H9 (cell line): ENCODE measurements around the gene NEK7. TPM values are rescaled to one million over a fixed set of nuclear protein-coding genes. Genes with fewer than 3 reads are reported as not detected.

ENCODE experiments used
- DNase-seq: peaks from one replicate; pipeline ENCODE4 v3.0.0-alpha.2; 2017
- H2AFZ ChIP-seq: one replicate; pipeline ENCODE4 v1.6.1; 2013; ENCODE audit warnings: mild to moderate bottlenecking, low read length, control low read depth, moderate library complexity
- H2AK5ac ChIP-seq: 2 replicates; pipeline ENCODE4 v1.6.1; 2013; ENCODE audit warnings: low read length, control low read depth, mixed read lengths; ENCODE audit not compliant: insufficient read length
- H2BK120ac ChIP-seq: one replicate; pipeline ENCODE4 v1.6.1; 2013; ENCODE audit warnings: low read depth, mild to moderate bottlenecking, low read length, control low read depth, inconsistent platforms; ENCODE audit not compliant: poor library complexity, severe bottlenecking
- H2BK12ac ChIP-seq: 2 replicates; pipeline ENCODE4 v1.6.1; 2013; ENCODE audit warnings: low read length, control low read depth, mixed read lengths, low read depth; ENCODE audit not compliant: insufficient read length
- H2BK15ac ChIP-seq: 2 replicates; pipeline ENCODE4 v1.6.1; 2013; ENCODE audit warnings: low read depth, low read length, control low read depth
- H2BK20ac ChIP-seq: one replicate; pipeline ENCODE4 v1.6.1; 2013; ENCODE audit warnings: low read depth, mild to moderate bottlenecking, low read length, control low read depth, inconsistent platforms; ENCODE audit not compliant: poor library complexity, severe bottlenecking
- H2BK5ac ChIP-seq: 2 replicates; pipeline ENCODE4 v1.6.1; 2013; ENCODE audit warnings: low read length, control low read depth, mixed read lengths; ENCODE audit not compliant: insufficient read length
- H3K14ac ChIP-seq: 2 replicates; pipeline ENCODE4 v1.6.1; 2013; ENCODE audit warnings: low read length, control low read depth; ENCODE audit not compliant: insufficient read depth
- H3K18ac ChIP-seq: 2 replicates; pipeline ENCODE4 v1.6.1; 2013; ENCODE audit warnings: low read depth, mild to moderate bottlenecking, mixed read lengths, low read length, control low read depth; ENCODE audit not compliant: insufficient read length
- H3K23ac ChIP-seq: 2 replicates; pipeline ENCODE4 v1.6.1; 2013; ENCODE audit warnings: low read length, control low read depth, mixed read lengths, low read depth; ENCODE audit not compliant: insufficient read length
- H3K23me2 ChIP-seq: 2 replicates; pipeline ENCODE4 v1.6.1; 2013; ENCODE audit warnings: low read depth, mild to moderate bottlenecking, mixed read lengths, low read length, control low read depth; ENCODE audit not compliant: insufficient read length, poor library complexity, severe bottlenecking
- H3K27ac ChIP-seq: 2 replicates; pipeline ENCODE4 v1.5.1; 2013; ENCODE audit warnings: low read length, control low read depth, mixed read lengths, low read depth; ENCODE audit not compliant: insufficient read length
- H3K27me3 ChIP-seq: 2 replicates; pipeline ENCODE4 v1.6.1; 2013; ENCODE audit warnings: low read length, control low read depth, inconsistent platforms; ENCODE audit not compliant: insufficient read depth
- H3K4ac ChIP-seq: 2 replicates; pipeline ENCODE4 v1.6.1; 2013; ENCODE audit warnings: low read depth, mild to moderate bottlenecking, control low read depth, inconsistent platforms, low read length, moderate library complexity
- H3K4me1 ChIP-seq: 2 replicates; pipeline ENCODE4 v1.6.1; 2013; ENCODE audit warnings: low read length, control low read depth, inconsistent platforms; ENCODE audit not compliant: insufficient read depth
- H3K4me2 ChIP-seq: 2 replicates; pipeline ENCODE4 v1.6.1; 2013; ENCODE audit warnings: low read length, control low read depth, mixed read lengths; ENCODE audit not compliant: insufficient read length, insufficient read depth
- H3K56ac ChIP-seq: 2 replicates; pipeline ENCODE4 v1.6.1; 2013; ENCODE audit warnings: low read depth, mild to moderate bottlenecking, mixed read lengths, low read length, control low read depth; ENCODE audit not compliant: insufficient read length
- H3K79me1 ChIP-seq: 2 replicates; pipeline ENCODE4 v1.6.1; 2013; ENCODE audit warnings: low read depth, mild to moderate bottlenecking, moderate library complexity, low read length, control low read depth, inconsistent platforms; ENCODE audit not compliant: insufficient read depth, poor library complexity, severe bottlenecking
- H3K79me2 ChIP-seq: 2 replicates; pipeline ENCODE4 v1.6.1; 2013; ENCODE audit warnings: low read length, control low read depth, inconsistent platforms; ENCODE audit not compliant: insufficient read depth
- H3K9ac ChIP-seq: 2 replicates; pipeline ENCODE4 v1.6.1; 2013; ENCODE audit warnings: low read length, control low read depth, mixed read lengths; ENCODE audit not compliant: insufficient read length; ENCODE audit errors: extremely low read depth
- H3K9me3 ChIP-seq: one replicate; pipeline ENCODE4 v1.6.1; 2013; ENCODE audit warnings: low read depth, low read length, inconsistent platforms; ENCODE audit not compliant: control insufficient read depth
- H3T11ph ChIP-seq: one replicate; pipeline ENCODE4 v1.6.1; 2013; ENCODE audit warnings: mild to moderate bottlenecking, low read length, control low read depth, inconsistent platforms
- H4K20me1 ChIP-seq: one replicate; pipeline ENCODE4 v1.6.1; 2013; ENCODE audit not compliant: control insufficient read depth, insufficient read length, insufficient read depth
- H4K5ac ChIP-seq: 2 replicates; pipeline ENCODE4 v1.6.1; 2013; ENCODE audit warnings: low read depth, mild to moderate bottlenecking, mixed read lengths, low read length, control low read depth; ENCODE audit not compliant: insufficient read length
- H4K8ac ChIP-seq: replicated peaks from 2 replicates; pipeline ENCODE4 v1.6.1; 2013; ENCODE audit warnings: low read length, control low read depth, mixed read lengths, low read depth; ENCODE audit not compliant: insufficient read length
- H4K91ac ChIP-seq: 2 replicates; pipeline ENCODE4 v1.6.1; 2013; ENCODE audit warnings: low read depth, mild to moderate bottlenecking, moderate library complexity, mixed read lengths, low read length, control low read depth; ENCODE audit not compliant: insufficient read length
- H3K27ac Mint-ChIP-seq, 3 experiments: 2 replicates in 2 of 3; 3 replicates in 1 of 3; pipeline ENCODE4 v1.8.0; 2020 to 2021; ENCODE audit warnings: mixed read lengths in 3 of 3, mild to moderate bottlenecking in 1 of 3, moderate library complexity in 1 of 3
- H3K27me3 Mint-ChIP-seq: 2 replicates; pipeline ENCODE4 v1.8.0; 2021; ENCODE audit warnings: low read depth, mild to moderate bottlenecking, moderate library complexity, mixed read lengths
- H3K36me3 Mint-ChIP-seq, 3 experiments: 2 replicates in 2 of 3; 3 replicates in 1 of 3; pipeline ENCODE4 v1.8.0; 2020 to 2021; ENCODE audit warnings: low read depth in 3 of 3, mixed read lengths in 3 of 3; ENCODE audit not compliant: insufficient read depth in 1 of 3
- H3K4me1 Mint-ChIP-seq, 2 experiments: 2 replicates each; pipeline ENCODE4 v1.8.0; 2020; ENCODE audit warnings: mixed read lengths in 2 of 2
- H3K4me3 Mint-ChIP-seq, 2 experiments: 2 replicates in 1 of 2; 3 replicates in 1 of 2; pipeline ENCODE4 v1.8.0; 2020 to 2021; ENCODE audit warnings: mild to moderate bottlenecking in 2 of 2, mixed read lengths in 2 of 2, moderate library complexity in 1 of 2
- H3K9me3 Mint-ChIP-seq, 2 experiments: 2 replicates in 1 of 2; 3 replicates in 1 of 2; pipeline ENCODE4 v1.8.0; 2020; ENCODE audit warnings: mild to moderate bottlenecking in 2 of 2, mixed read lengths in 2 of 2, moderate library complexity in 1 of 2
- CTCF ChIP-seq: fragments of 200-600 bp; sonication (generic); conservative IDR thresholded peaks from 3 replicates; pipeline ENCODE4 v1.8.0; 2021; ENCODE audit warnings: antibody characterized with exemption, mild to moderate bottlenecking
- WGBS: extraction: QIAGEN DNeasy Blood & Tissue Kit; methylation state at CpG from one replicate; pipeline ENCODE4 v1.1.7; 2013; ENCODE audit warnings: missing lambda C conversion rate, low lambda C conversion rate, mixed read lengths; ENCODE audit not compliant: insufficient read length; ENCODE audit errors: extremely low coverage; 5-methylcytosine and 5-hydroxymethylcytosine counted together
- total RNA-seq: library from RNA; stranded (reverse); gene quantifications from 2 replicates; pipeline ENCODE4 v1.2.1, GENCODE V29; 2021

The NEK7 gene
- total RNA-seq, 1 experiment from 2014 or later, result 9.6 TPM

GRCh38 chr1:198122693-198123092 is 34.1 kb upstream of the NEK7 start:
- no peak overlapping the region for H4K91ac ChIP-seq
- Mint-ChIP-seq H3K4me1 (no peaks in the 10 kb centered on the region), H3K4me3 (no peak overlapping the region), H3K27ac (no peak overlapping the region), H3K27me3 (no peaks in the 10 kb centered on the region), H3K36me3 (no peaks in the 10 kb centered on the region), H3K9me3 (no peaks in the 10 kb centered on the region)
- H2BK120ac ChIP-seq, result no peak overlapping the region
- no peaks in the 10 kb centered on the region for H3K79me1 ChIP-seq
- H3K56ac ChIP-seq, result no peak overlapping the region
- H3K14ac ChIP-seq, result no peak overlapping the region
- no peak overlapping the region for H2BK15ac ChIP-seq
- no peaks in the 10 kb centered on the region for H3K4me1 ChIP-seq
- no peak overlapping the region for H3K27ac ChIP-seq
- no peaks in the 10 kb centered on the region for H4K20me1 ChIP-seq
- no peaks in the 10 kb centered on the region for H3K9me3 ChIP-seq
- no peak overlapping the region for H3T11ph ChIP-seq
- no peaks in the 10 kb centered on the region for H3K27me3 ChIP-seq
- H2BK20ac ChIP-seq, result no peak overlapping the region
- no peak overlapping the region for H2AK5ac ChIP-seq
- no peak overlapping the region for H3K4me2 ChIP-seq
- no peak overlapping the region for H3K4ac ChIP-seq
- H2AFZ ChIP-seq, result no peak overlapping the region
- TF ChIP-seq CTCF, result no peak
- H4K8ac ChIP-seq, result no peak overlapping the region
- no peaks in the 10 kb centered on the region for H3K23me2 ChIP-seq
- no peak overlapping the region for H3K23ac ChIP-seq
- H3K9ac ChIP-seq, result no peak overlapping the region
- no peak overlapping the region for H3K18ac ChIP-seq
- DNase-seq, result no peak
- no peak overlapping the region for H2BK5ac ChIP-seq
- WGBS, result no CpG with 5 or more reads among the region's 1 CpG
- no peak overlapping the region for H4K5ac ChIP-seq
- H3K79me2 ChIP-seq, result no peaks in the 10 kb centered on the region
- no peak overlapping the region for H2BK12ac ChIP-seq
